A172 (cell line): Measurements from ENCODE around the gene TIMP2. TPM values are rescaled to one million over a fixed set of nuclear protein-coding genes. Genes with fewer than 3 reads are reported as not detected.
"Not testable (repeated sequence)": the region's sequence is repeated elsewhere in the genome, so short reads cannot be mapped to it uniquely, and the experiment has no call there.

Source experiments
- DNase-seq: peaks from one replicate; pipeline ENCODE4 v3.0.0-alpha.2; 2015; ENCODE audit warnings: low spot score
- total RNA-seq: library from RNA; depleted of rRNA; stranded (reverse); fragments of >200 nt; shearing (Covaris generic); gene quantifications from 2 replicates; pipeline ENCODE4 v1.2.3, GENCODE V29; 2014; rRNA removed

TIMP2 gene, protein sequence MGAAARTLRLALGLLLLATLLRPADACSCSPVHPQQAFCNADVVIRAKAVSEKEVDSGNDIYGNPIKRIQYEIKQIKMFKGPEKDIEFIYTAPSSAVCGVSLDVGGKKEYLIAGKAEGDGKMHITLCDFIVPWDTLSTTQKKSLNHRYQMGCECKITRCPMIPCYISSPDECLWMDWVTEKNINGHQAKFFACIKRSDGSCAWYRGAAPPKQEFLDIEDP
- total RNA-seq: 257 and 279 TPM in 2 replicates

DNA sequence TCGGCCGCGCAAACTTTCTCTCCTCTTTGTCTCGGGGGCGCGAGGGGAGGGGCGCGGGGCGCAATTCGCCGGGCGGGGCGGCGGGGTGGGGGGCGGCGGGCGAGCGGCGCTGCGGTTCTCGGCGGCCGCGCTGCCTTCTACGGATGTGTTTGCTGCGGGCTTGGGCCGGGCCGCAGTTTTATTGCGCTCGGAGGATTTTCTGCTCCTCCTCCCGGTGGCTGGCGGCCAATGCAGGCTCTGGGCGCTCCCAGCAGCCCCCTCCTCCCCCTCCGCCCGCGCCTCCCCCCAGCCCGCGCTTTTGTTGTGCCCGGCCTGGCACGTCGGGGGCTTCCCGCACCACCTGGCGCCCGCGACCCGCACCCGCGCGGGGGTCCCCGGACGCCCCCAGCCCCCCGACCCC, at the start of gene TIMP2:
TSS of gene TIMP2 (minus strand) at position 154 of the 400 bp plus-strand sequence. CDS start 299 bp downstream, outside the sequence.
- peak; percentile 80 for DNase-seq

DNA sequence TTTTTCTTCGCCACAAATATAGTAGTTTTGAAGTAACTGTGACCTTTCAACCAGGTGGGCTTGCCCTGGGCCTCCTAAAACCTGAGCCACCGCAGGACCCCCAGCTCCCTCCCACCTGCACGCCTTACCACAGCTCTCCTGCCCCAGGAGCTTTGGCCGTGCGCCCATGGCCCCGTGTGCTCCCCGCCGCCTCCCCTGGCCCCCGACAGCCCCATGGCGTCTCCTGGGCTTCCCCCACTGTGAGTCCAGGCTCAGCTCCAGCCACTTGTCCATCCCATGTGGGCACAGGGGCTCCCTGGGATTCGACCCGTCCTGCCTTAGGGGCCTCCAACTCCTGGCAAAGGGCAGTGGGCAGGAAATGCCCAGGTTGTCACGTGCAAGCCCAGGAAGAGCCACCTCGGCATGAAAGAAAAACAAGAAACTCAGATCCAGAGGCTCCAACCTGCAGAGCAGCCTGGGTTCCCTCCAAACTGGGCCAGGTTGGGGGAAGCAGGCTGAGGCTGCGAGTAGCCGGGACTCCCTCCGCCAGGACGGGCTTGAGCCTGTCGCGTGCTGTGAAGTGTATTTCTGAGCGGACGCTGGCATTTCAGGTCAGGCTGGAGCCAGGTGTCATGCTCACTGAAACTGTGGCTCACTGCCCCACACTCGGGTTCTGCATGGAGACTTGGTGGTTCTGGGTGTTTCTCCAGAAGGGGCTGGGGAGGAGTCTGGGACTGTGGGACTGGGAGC, 48.8 kb upstream of the TIMP2 start:
- no peak for DNase-seq

DNA sequence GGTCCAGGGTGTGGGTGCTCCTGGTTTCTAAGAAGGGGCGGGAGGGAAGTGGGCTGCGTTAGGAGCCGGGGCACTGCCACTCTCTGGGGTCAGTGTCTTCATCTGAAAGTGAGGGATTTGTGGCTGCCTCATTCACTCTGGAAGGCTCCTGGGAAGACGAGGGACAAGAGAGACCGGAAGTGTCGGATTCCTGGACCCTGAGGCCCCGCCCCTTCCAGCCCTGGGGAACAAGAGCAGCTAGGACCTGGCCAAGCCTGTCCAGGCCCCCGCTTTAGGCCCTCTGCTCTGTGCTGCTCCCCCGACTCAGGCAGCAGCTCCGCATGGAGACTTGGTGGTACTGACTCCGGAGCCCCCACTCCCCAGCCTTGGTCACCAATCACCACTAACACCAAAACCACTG, 48.0 kb upstream of the TIMP2 start:
- no peak for DNase-seq

DNA sequence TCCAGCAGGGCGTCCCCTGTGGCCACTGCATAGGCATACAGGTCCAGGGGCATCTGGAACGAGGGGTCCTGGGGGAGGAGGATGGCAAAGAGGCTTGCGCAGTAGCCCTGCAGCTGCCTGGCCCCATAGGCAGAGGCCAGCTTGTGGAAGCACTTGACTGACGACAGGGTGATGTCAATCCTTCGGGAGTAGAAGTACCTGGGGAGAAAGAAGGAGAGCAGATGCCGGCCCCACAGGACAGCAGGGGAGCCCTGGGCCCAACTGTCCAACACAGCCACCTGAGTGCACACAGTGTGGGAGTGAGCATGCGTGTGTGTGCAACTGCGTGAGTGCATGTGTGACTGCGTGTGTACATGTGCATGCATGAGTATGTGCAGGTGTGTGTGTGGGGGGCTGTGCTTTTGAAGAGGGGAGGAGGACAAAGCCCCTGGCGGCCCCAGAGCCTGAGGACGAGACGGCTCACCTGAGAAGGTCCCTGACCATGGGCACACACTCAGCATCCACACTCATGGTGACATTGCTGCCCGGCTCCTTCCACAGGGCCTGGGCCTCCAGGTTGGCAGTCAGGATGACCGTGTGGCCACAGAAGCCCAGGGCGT, 47.4 kb upstream of the TIMP2 start:
- DNase-seq: no peak

DNA sequence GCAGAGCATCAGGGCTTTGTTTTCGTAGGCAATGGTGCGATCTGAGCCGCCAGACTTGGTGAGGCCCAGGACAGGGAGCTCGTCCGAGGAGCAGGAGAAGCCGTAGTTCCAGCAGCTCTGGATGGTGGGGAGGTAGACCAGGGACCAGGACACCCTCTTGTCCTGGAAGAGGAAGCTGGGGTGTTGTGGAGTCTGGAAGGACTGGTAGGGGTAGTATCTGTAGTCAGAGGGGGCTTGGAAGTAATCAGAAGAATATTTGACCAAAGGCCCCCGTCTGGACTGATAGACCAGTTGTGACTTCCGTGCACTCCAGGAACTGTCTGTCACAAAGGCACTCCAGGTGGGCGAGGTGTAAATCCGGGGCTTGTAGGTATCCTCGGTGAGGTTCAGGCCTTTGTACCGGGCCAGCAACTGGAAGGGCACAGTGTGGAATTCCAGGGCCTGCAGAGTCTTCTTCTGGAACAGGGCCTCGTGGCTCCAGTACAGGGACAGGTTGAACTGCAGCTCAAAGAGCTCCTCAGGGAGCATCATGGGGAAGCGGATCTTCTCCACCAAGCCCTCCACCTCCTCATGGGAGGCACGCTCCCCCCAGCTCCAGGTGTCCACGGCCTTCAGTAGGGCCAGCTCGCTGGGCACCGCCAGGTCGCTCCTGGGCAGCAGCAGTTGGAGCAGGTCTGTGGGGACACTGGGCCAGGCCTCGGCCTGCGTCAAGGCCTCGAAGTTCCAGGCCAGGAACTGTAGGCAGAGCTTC, 46.7 kb upstream of the TIMP2 start:
- DNase-seq: no peak

DNA sequence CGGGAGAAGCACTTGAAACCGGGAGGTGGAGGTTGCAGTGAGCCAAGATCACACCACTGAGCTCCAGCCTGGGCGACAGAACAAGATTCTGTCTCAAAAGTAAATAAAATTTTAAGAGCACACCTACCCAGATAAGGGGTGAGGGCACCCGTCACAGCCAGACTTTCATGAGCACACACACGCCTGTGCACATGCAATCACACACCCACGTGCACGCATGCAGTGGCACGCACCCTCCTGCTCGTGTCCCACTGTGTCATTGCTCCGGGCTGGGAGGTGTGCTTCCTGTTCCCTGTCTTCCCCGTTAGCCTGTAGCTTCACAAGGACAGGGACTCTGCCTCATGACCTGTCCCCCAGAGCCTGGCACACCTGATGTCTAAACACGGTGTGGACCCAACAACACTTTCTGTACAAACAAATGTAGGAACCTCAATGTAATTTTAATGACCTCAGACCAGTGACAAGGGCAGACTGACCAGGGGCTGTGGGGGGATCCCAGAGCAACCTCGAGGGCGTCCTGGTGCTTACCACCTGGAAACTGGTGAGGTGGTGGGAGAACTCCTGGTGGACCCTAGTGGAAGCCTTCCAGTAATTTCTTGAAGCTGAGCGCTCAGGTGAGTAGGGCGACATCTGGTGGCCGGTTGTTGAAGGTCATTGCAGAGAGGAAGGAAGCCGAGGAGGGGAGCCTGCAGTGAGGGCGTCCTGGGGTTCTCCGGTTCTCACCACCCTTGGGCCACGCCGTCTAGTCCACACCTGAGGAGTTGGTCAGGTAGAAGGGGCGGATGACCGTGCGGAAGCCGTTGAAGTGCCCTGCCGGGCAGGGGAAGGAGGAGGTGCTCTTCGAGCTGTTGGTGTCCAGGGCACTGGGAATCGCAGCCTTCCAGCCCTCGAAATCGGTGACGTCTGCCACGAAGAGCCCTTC, 45.9 kb upstream of the TIMP2 start:
- peak; percentile 69 for DNase-seq

DNA sequence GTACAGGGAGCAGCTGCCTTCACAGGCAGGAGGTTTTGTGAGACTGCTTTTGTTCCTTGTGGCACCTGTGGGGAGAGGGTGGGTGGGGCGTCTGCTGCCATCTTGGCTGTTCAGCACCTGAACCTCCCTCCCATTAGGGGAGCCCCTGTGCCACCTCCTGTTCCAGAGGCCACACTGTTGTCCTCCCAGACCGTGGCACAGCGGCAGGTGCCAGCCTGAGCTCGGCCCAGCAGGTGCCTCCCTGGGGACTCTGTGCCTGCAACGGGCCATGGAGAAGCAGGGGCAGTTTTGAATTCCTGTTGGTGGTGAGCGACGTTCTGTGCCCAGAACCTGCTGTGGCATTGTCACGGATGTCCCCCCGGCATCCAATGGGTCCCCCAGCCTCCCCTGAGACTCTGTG, 44.7 kb upstream of the TIMP2 start:
- DNase-seq: no peak

DNA sequence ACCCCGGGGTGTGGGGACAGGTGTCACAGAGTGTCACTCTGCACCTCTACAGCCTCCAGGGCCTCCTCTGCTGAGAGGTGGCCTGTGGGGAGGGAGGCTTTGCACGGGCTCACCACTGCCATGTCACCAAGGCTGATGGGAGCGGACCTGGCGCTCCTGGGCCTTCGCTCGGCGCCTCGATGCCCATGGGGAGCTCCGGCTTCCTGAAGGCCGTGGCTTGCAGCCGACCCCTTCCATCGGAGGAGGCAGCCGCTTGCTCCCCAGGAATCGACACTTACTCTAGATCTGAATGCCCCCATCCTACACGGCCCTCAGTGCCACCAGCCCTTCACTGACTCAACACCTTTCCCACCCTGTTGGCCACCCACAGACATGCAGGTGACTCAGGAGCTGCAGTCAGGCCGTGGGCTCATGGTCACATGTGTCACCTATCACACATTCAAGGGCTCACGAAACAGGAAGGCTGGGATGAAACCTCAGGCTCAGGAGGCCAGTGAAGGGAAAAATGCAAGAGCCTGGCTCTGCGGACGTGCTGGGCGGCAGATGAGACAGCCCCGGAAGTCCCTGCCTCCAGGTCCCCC, 42.7 kb upstream of the TIMP2 start:
- DNase-seq: no peak

DNA sequence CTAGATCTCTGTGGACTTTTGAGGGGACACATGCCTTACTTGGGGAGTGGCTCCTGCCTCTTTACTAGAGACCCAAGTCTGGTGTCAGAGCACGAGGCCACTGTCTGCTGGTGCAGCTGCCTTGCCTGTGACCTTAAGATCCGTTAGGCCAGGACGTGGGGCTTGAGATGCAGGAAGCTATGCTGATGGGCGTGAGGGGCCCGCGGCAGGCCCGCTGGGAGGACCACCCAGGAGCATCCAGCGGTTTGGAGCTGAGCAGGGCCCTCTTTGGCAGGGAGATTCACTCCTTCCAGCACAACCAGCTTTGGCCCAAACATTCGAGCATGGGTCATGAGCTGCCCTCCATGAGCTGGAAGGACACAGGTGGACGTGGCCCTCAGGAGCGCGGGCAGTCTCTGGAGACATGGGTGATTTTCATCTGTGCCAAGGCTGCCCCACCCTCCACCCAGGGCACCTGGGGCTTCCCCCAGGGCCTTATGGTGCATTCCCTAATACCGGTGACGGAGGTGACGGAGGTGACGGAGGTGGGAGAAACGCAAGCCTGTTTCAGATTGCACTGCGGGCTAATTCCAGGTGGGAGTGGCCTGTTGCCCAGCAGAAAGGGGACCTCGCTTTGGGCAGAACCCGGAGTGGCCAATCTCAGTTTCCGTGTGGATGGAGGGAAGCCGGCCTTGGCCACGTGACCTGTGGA, 41.9 kb upstream of the TIMP2 start:
- no peak for DNase-seq

DNA sequence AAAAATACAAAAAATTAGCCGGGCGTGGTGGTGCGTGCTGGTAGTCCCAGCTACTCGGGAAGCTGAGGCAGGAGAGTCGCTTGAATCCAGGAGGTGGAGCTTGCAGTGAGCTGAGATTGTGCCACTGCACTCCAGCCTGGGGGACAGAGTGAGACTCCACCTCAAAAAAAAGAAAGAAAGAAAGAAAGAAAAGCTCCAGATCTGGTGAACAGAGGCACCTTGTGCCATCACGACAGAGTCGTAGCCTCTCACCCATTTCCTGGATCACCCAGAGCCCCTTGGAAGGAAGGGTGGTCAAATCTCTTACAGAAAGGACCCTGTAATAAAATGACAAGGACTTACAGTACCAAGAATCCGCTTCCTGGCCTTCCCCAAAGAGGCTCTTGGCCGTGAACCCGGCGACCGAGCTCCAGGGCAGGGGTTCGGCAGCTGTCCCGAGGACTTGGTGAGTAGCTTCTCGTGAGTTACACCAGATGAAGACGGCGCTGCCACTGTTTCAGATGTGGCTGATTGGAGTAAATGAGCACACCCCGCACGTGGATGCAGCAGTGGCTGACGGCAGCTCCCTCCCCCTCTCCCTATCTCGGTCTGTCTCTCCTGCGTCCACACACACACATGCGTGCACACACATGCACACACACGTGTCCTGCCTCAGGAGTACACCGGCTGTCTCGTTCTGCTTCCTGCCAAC, 41.1 kb upstream of the TIMP2 start:
- DNase-seq: no peak

DNA sequence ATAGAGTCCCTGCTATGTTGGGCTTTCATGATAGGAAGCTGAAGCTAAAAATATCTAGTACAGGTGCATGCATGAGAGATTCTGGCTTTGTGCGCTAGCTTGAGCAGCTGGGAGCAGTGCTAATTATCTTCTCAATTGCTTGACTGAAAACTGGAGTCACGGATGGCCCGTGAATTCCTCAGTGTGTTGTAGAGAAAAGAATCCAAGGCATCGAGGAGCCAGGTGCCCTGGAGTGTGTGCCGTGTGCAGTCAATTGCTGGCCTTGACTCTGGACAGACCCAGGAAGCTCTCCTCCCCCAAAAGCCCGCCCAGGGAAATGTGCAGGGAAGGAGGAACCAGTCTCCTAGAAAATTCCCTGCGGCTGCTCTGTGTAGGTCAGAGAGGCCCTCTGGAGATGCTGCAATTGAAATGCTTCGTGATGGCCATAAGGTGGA, 40.3 kb upstream of the TIMP2 start:
- no peak for DNase-seq

DNA sequence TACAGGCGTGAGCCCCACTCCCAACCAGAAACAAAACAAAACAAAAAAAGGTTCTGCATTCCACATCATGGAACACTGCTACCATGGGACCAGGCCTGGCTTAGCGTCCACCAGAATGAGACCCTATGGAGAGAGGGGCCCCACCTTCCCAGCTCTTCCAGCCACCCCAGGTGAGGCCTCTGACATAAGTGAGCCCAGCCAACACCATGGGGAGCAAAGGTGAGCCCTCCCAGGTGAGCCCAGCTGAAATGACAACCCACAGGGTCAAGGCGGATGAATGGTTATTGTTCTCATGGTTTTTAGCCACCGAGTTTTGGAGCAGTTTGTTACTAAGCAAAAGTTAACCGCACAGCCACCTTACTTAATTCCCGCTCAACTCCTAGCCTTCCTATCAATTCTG, 38.2 kb upstream of the TIMP2 start:
- no peak for DNase-seq

DNA sequence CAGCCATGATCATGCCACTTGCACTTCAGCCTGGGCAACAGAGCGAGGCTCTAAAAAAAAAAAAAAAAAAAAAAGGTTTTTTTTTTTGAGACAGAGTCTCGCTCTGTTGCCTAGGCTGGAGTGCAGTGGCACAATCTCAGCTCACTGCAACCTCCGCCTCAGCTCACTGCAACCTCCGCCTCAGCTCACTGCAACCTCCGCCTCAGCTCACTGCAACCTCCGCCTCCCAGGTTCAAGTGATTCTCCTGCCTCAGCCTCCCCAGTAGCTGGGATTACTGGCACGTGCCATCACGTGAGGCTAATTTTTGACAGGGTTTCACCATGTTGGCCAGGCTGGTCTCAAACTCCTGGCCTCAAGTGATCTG, 37.8 kb upstream of the TIMP2 start:
- not testable (repeated sequence) for DNase-seq

DNA sequence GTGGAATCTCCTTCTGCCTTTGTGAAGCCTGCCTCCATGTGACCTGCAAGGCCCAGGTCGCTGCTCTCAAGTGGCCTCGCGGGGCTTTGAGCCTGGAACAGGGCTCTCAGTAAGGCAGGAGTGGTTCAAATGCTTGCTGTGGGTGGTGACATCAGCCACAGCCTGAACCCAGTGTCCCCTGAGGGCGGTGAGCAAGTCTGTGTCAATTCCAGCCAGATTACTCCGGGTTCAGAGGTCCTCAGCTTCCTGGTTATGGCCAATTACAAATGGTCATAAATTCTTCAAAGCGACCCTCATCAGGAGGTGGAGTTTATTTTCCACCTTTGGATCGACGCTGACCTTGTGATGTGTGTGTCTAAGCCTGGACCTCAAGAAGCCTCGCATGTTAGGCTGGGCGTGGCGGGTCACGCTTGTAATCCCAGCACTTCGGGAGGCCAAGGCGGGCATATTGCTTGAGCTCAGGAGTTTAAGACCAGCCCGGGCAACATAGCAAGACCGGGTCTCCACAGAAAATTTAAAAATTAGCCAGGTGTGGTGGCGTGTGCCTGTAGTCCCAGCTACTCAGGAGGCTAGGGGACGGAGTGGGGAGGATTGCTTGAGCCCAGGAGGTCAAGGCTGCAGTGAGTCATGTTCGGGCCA, 37.3 kb upstream of the TIMP2 start:
- peak; percentile 29 for DNase-seq

DNA sequence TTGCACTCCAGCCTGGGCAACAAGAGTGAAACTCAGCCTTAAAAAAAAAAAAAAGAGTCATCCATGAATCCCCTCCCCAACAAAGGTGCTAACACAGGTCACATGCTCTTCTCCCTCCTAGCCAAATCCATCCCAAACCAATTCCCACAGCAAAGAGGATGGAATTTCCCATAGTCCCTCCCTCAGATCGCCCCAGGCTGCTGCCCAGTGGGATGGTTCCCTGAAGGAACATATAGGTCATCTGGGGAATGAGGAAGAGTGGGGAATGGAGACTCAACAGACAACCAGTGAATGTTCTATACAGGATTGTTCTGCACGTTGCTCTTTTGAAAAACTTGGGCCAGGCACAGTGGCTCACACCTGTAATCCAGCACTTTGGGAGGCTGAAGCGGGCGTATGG, 36.4 kb upstream of the TIMP2 start:
- DNase-seq: no peak

DNA sequence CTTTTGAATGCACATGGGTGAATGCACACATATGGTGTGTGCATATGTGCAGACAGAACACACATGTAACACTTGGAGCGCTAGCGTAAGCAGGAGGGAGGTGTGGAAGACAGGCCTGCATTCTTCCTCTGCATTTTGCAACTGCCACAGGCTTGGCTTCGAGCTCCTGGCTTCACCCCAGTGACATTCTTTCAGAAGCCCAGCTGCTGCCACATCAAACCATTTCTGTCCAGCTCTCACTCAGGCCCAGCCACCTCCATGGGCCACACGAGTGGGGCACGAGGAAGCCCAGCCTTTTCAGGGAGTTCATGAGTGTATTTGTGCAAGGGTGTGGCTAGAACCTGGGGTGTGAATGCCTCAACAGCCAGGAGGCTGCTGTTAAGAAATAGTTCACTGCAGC, 35.7 kb upstream of the TIMP2 start:
- DNase-seq: no peak

DNA sequence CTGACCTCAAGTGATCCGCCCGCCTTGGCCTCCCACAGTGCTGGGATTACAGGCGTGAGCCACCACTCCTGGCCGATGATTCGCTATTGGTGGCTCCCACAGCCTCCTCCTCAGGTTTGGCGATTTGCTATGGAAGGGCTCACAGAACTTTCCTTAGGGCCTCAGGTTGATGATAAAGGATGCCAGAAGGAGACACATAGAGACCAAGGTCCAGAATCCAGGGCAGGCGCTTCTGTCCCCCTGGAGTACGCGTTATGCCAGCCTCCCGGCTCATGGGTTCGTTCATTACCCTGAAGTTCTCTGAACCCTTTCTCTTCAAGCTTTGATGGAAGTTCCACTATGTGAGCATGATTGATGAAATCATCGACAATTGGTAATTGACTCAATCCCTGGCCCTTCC, 34.6 kb upstream of the TIMP2 start:
- no peak for DNase-seq

DNA sequence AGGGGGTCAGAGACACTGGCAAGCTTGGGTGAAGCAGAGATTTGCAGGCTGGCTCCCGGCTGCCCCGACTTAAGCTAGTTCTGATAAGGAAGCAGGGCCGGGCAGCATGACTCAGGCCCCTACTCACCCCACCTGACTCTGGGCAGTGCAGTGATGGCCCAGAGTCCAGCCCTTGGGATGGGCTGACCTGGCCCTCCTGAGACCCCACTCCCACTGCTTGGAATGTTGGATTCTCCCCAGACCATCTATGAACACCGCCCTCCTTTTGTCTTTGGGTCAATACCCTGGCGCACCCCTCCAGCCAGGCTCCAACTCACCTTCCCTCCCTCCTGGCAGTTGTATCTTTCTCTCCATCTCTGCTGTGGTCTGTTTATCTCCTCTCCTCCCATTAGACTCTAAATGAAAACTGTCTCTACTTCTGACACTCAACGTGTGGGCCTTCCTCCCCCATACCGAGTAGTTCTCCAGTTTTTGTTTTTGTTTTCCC, 33.5 kb upstream of the TIMP2 start:
- DNase-seq: peak; percentile 95

DNA sequence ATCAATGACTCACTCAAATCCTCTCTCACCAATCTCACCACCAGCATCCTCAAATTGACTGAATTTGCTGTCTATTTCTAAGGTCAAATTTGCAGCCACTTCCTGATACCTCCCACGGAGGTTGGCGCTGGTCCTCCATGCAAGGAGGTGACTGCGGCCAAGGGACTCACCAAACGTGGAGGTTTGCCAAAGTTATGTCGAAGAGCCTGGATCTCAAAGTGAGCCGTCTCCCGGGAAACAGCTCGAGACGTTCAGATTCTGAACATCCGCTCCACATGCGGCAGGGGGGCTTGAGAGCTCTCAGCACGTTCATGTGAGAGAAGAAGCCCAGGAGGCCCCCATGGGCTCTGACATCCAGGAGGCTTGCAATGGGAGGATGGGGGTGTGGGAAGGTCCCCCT, 31.9 kb upstream of the TIMP2 start:
- DNase-seq: peak; percentile 85
